ENCODE data around the gene AFTPH. TPM values are rescaled to one million over a fixed set of nuclear protein-coding genes. Genes with fewer than 3 reads are reported as not detected.

The AFTPH gene
- total RNA-seq, 1 experiment from 2014 or later = 14.9 TPM

DNA sequence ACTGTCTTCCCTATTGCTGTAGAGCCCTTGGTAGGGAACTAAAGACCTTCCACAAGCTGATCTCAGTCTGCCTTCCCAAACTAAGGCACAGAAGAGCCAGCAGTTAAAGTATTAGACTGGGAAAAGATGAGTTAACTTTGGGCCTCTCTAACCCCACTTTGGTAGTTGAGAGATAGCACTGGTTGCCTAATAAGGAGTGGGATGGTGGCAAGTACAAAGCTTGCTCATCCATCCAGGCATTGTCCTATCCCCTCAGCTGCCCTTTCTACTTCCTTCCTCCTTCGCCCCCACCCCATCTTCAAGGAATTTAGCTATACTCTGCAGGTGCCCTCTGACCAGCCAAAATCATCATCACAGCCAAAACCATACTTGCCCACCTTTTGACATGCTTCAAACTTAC is 22.2 kb upstream of the AFTPH start:
- DNase-seq (ENCODE audit: low spot score) (no peak), ATAC-seq (no peak)
- Mint-ChIP-seq H3K27ac (no peak overlapping the region), H3K36me3 (no peaks in the 10 kb centered on the region), H3K9me3 (no peaks in the 10 kb centered on the region), H3K4me3 (no peak overlapping the region), H3K4me1 (peaks cover 16% of the 10 kb centered on the region), H3K27me3 (ENCODE audit: low read depth) (no peaks in the 10 kb centered on the region)
- no peak for TF ChIP-seq ZNF317 (CRISPR knock-in tag; IDR thresholded peaks at IDR 0.05; ENCODE audit: borderline replicate concordance, low read depth)
- TF ChIP-seq MYBL2 (CRISPR knock-in tag; IDR thresholded peaks at IDR 0.05) = no peak
- no peak for TF ChIP-seq ATF1 (CRISPR knock-in tag; IDR thresholded peaks at IDR 0.05)
- no peak for TF ChIP-seq ELF4 (CRISPR knock-in tag; IDR thresholded peaks at IDR 0.05; ENCODE audit: low read depth)
- no peak for TF ChIP-seq GABPB1 (CRISPR knock-in tag; IDR thresholded peaks at IDR 0.05)
- TF ChIP-seq, protein P1, sequence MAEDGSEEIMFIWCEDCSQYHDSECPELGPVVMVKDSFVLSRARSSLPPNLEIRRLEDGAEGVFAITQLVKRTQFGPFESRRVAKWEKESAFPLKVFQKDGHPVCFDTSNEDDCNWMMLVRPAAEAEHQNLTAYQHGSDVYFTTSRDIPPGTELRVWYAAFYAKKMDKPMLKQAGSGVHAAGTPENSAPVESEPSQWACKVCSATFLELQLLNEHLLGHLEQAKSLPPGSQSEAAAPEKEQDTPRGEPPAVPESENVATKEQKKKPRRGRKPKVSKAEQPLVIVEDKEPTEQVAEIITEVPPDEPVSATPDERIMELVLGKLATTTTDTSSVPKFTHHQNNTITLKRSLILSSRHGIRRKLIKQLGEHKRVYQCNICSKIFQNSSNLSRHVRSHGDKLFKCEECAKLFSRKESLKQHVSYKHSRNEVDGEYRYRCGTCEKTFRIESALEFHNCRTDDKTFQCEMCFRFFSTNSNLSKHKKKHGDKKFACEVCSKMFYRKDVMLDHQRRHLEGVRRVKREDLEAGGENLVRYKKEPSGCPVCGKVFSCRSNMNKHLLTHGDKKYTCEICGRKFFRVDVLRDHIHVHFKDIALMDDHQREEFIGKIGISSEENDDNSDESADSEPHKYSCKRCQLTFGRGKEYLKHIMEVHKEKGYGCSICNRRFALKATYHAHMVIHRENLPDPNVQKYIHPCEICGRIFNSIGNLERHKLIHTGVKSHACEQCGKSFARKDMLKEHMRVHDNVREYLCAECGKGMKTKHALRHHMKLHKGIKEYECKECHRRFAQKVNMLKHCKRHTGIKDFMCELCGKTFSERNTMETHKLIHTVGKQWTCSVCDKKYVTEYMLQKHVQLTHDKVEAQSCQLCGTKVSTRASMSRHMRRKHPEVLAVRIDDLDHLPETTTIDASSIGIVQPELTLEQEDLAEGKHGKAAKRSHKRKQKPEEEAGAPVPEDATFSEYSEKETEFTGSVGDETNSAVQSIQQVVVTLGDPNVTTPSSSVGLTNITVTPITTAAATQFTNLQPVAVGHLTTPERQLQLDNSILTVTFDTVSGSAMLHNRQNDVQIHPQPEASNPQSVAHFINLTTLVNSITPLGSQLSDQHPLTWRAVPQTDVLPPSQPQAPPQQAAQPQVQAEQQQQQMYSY (CRISPR knock-in tag; IDR thresholded peaks at IDR 0.05) = no peak
- no peak for TF ChIP-seq PRRX2 (CRISPR knock-in tag; IDR thresholded peaks at IDR 0.05)
- TF ChIP-seq, protein P2, sequence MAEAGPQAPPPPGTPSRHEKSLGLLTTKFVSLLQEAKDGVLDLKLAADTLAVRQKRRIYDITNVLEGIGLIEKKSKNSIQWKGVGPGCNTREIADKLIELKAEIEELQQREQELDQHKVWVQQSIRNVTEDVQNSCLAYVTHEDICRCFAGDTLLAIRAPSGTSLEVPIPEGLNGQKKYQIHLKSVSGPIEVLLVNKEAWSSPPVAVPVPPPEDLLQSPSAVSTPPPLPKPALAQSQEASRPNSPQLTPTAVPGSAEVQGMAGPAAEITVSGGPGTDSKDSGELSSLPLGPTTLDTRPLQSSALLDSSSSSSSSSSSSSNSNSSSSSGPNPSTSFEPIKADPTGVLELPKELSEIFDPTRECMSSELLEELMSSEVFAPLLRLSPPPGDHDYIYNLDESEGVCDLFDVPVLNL (CRISPR knock-in tag; IDR thresholded peaks at IDR 0.05; ENCODE audit: borderline replicate concordance, low read depth) = no peak
- TF ChIP-seq, protein P3, sequence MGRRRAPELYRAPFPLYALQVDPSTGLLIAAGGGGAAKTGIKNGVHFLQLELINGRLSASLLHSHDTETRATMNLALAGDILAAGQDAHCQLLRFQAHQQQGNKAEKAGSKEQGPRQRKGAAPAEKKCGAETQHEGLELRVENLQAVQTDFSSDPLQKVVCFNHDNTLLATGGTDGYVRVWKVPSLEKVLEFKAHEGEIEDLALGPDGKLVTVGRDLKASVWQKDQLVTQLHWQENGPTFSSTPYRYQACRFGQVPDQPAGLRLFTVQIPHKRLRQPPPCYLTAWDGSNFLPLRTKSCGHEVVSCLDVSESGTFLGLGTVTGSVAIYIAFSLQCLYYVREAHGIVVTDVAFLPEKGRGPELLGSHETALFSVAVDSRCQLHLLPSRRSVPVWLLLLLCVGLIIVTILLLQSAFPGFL (CRISPR knock-in tag; IDR thresholded peaks at IDR 0.05; ENCODE audit: borderline replicate concordance) = no peak
- TF ChIP-seq JUN (CRISPR knock-in tag; IDR thresholded peaks at IDR 0.05) = no peak
- TF ChIP-seq ZNF416 (CRISPR knock-in tag; IDR thresholded peaks at IDR 0.05) = no peak
- no peak for TF ChIP-seq CBFB (CRISPR knock-in tag; IDR thresholded peaks at IDR 0.05; ENCODE audit: low read depth)
- TF ChIP-seq, protein P4, sequence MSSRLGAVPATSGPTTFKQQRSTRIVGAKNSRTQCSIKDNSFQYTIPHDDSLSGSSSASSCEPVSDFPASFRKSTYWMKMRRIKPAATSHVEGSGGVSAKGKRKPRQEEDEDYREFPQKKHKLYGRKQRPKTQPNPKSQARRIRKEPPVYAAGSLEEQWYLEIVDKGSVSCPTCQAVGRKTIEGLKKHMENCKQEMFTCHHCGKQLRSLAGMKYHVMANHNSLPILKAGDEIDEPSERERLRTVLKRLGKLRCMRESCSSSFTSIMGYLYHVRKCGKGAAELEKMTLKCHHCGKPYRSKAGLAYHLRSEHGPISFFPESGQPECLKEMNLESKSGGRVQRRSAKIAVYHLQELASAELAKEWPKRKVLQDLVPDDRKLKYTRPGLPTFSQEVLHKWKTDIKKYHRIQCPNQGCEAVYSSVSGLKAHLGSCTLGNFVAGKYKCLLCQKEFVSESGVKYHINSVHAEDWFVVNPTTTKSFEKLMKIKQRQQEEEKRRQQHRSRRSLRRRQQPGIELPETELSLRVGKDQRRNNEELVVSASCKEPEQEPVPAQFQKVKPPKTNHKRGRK (CRISPR knock-in tag; IDR thresholded peaks at IDR 0.05; ENCODE audit: borderline replicate concordance) = no peak
- TF ChIP-seq FOXJ3 (CRISPR knock-in tag; IDR thresholded peaks at IDR 0.05; ENCODE audit: borderline replicate concordance) = no peak
- no peak for TF ChIP-seq FOXP1 (CRISPR knock-in tag; IDR thresholded peaks at IDR 0.05; ENCODE audit: borderline replicate concordance)
- no peak for TF ChIP-seq JAZF1 (CRISPR knock-in tag; IDR thresholded peaks at IDR 0.05)
- TF ChIP-seq RORB (CRISPR knock-in tag; IDR thresholded peaks at IDR 0.05) = no peak
- no peak for TF ChIP-seq TEAD4 (CRISPR knock-in tag; IDR thresholded peaks at IDR 0.05)
- TF ChIP-seq, protein P5, sequence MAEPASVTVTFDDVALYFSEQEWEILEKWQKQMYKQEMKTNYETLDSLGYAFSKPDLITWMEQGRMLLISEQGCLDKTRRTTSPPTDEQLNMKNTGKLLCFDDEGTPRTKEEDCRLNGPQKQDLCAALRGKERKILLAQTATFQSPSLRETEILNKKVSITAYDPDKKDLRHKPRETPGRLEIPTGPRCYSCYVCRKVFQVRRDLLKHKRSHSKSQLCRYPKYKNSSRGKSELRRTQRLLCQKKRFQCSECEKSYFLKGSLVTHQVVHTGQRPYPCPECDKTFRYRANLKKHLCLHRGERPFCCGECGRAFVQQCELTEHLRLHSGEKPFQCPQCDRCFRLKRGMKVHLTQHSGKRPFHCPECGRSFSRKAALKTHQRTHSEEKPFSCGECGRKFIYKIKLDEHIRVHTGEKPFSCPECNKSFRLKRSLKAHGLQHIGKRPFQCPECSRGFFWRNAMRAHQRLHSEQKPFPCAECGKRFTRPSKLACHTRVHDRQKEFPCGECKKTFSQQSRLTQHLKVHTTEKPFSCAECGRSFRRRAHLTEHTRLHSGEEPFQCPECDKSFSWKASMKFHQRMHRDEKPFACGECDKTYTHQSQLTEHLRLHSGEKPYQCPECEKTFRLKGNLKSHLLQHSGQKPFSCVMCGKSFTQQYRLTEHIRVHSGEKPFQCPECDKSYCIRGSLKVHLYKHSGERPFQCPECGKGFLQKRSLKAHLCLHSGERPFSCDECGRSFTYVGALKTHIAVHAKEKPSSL (CRISPR knock-in tag; conservative IDR thresholded peaks at IDR 0.05) = no peak
- no peak for TF ChIP-seq CREM (CRISPR knock-in tag; IDR thresholded peaks at IDR 0.05)
- ChIA-PET CTCF (interaction anchor here (0.8 to 1.4 kb wide), 2 partner anchors 14 to 21 kb away, joined by 3 to 7 read pairs; no protein-coding TSS in a partner anchor), POLR2A (no interaction called here)
